ENCODE results near the gene CSK. TPM values are rescaled to one million over a fixed set of nuclear protein-coding genes. Genes with fewer than 3 reads are reported as not detected.

CSK gene
- total and polyA plus RNA-seq, 2 donors (not counting 1 experiment from before 2014, with no cell fraction given): 325 to 651 TPM

DNA sequence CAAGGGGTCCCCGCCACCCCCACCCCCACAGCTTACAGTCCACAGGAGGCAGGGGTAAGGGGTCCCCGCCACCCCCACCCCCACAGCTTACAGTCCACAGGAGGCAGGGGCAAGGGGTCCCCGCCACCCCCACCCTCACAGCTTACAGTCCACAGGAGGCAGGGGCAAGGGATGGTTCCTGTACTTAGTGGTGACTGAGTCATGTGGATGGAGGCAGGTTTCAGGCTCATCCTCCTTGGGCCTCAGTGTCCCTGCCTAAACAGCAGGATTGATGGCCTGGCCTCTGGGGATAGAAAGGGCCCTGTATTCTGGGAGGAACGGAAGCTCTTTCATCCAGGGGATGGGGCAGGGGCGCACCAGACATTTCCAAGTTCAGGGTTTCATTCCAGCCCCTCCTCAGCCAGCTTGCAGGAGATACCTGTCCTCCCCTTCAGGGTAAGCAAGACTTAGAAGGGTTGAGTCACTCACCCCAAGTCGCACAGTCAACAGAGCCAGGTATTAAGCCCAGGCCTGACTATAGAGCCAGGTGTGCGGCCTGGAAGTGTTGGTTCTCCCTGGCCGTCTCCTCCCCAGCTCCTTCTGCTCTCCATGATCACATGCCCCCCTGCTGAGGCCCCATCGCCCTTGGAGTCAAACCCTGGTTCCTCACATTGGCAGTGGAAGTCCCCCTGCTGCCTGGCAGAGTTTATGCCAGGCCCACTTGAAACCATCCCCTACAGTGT, 12.5 kb downstream of the CSK start:
- ATAC-seq (ENCODE audit: low read depth) (no peak), DNase-seq (no peak)
- WGBS (ENCODE audit: insufficient coverage): 77% methylated on average over 5 of the region's 9 CpGs
- Histone ChIP-seq H3K27me3 (replicated peaks in 1 of 4; ENCODE audit: control extremely low read depth in 1 of 4, control insufficient read depth in 3 of 4, insufficient read depth in 4 of 4, low read length in 3 of 4) (no peaks in the 10 kb centered on the region), H4K20me1 (ENCODE audit: control insufficient read depth, insufficient read depth, low read length, poor library complexity, severe bottlenecking) (peaks cover 77% of the 10 kb centered on the region), H3K9me3 (ENCODE audit: control extremely low read depth in 1 of 3, control insufficient read depth in 2 of 3, insufficient read depth in 1 of 3, low read length in 2 of 3) (no peaks in the 10 kb centered on the region), H3K4me2 (replicated peaks; ENCODE audit: low read depth, low read length, poor library complexity, severe bottlenecking) (peak overlapping the region; percentile 91), H3K9ac (ENCODE audit: low read length) (peak overlapping the region; percentile 20), H3K27ac (ENCODE audit: low read length in 2 of 2) (peak overlapping the region; percentile 39 to 93), H3K36me3 (replicated peaks in 1 of 2; ENCODE audit: control extremely low read depth in 1 of 2, control insufficient read depth in 1 of 2, extremely low read depth in 1 of 2, insufficient read depth in 2 of 2, low read length in 1 of 2) (peaks cover 0 to 74% of the 10 kb centered on the region in 2 experiments), H3K79me2 (ENCODE audit: control insufficient read depth, insufficient read depth, low read length) (peaks cover 100% of the 10 kb centered on the region), H3K4me3 (ENCODE audit: control extremely low read depth in 1 of 5, extremely low read depth in 1 of 5, insufficient read depth in 1 of 5, low read depth in 2 of 5, low read length in 4 of 5) (no peak overlapping the region), H2AFZ (ENCODE audit: insufficient read depth, low read depth, low read length, poor library complexity, severe bottlenecking) (no peak overlapping the region), H3K4me1 (ENCODE audit: control insufficient read depth in 2 of 2, insufficient read depth in 2 of 2, low read length in 2 of 2) (peaks cover 95 to 99% of the 10 kb centered on the region in 2 donors)
- Mint-ChIP-seq H3K27me3 (no peaks in the 10 kb centered on the region), H3K27ac (peak overlapping the region; percentile 74), H3K4me1 (peaks cover 91% of the 10 kb centered on the region), H3K4me3 (peak overlapping the region; percentile 71), H3K9me3 (ENCODE audit: insufficient read depth) (no peaks in the 10 kb centered on the region)
- intact Hi-C loops (cut with micrococcal nuclease): no loop called here
- CTCF ChIA-PET: interaction anchor here (1.0 to 37.1 kb wide), 12 partner anchors 0 to 391 kb away, joined by 3 to 2548 read pairs (median 4); partner anchors contain the start of genes CSK, FAM219B and LMAN1L
- TF ChIP-seq, protein P1, sequence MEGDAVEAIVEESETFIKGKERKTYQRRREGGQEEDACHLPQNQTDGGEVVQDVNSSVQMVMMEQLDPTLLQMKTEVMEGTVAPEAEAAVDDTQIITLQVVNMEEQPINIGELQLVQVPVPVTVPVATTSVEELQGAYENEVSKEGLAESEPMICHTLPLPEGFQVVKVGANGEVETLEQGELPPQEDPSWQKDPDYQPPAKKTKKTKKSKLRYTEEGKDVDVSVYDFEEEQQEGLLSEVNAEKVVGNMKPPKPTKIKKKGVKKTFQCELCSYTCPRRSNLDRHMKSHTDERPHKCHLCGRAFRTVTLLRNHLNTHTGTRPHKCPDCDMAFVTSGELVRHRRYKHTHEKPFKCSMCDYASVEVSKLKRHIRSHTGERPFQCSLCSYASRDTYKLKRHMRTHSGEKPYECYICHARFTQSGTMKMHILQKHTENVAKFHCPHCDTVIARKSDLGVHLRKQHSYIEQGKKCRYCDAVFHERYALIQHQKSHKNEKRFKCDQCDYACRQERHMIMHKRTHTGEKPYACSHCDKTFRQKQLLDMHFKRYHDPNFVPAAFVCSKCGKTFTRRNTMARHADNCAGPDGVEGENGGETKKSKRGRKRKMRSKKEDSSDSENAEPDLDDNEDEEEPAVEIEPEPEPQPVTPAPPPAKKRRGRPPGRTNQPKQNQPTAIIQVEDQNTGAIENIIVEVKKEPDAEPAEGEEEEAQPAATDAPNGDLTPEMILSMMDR (IDR thresholded peaks at IDR 0.05): no peak
- TF ChIP-seq EZH2 (IDR thresholded peaks at IDR 0.05; ENCODE audit: borderline replicate concordance, insufficient read depth, low read depth, low read length, poor library complexity, severe bottlenecking): no peak
- POLR2A ChIA-PET: interaction anchor here (0.6 to 15.8 kb wide), 4 partner anchors 10 to 421 kb away, joined by 3 to 572 read pairs (median 4); partner anchors contain the start of genes CSK and MPI

DNA sequence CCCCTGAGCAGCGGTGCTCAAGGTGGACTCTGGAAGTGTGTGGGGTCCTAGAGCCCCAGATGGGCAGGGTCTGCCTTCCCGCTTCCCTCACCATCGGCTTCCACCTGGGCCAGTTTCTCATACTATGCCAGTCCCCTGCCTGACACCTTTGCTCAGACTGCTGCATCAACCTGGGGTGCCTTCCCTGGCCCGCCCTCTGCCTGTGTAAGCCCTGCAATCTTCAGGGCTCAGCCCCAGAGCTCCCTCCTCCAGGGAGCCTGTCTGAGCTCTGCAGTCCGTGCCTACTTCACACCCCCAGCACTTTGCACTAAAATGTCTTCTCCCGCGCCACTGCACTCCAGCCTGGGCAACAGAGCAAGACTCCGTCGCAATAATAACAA, 13.1 kb downstream of the CSK start:
- POLR2A ChIA-PET: interaction anchor here (15.8 kb wide), 1 partner anchor 17 kb away, joined by 572 read pairs; the partner anchor contains the start of gene CSK
- Histone ChIP-seq H3K27me3 (replicated peaks in 1 of 4; ENCODE audit: control extremely low read depth in 1 of 4, control insufficient read depth in 3 of 4, insufficient read depth in 4 of 4, low read length in 3 of 4) (no peaks in the 10 kb centered on the region), H2AFZ (ENCODE audit: insufficient read depth, low read depth, low read length, poor library complexity, severe bottlenecking) (no peak overlapping the region), H3K9ac (ENCODE audit: low read length) (no peak overlapping the region), H3K4me3 (ENCODE audit: control extremely low read depth in 1 of 5, extremely low read depth in 1 of 5, insufficient read depth in 1 of 5, low read depth in 2 of 5, low read length in 4 of 5) (no peak overlapping the region), H3K4me1 (ENCODE audit: control insufficient read depth in 2 of 2, insufficient read depth in 2 of 2, low read length in 2 of 2) (peaks cover 96 to 99% of the 10 kb centered on the region in 2 donors), H3K36me3 (replicated peaks in 1 of 2; ENCODE audit: control extremely low read depth in 1 of 2, control insufficient read depth in 1 of 2, extremely low read depth in 1 of 2, insufficient read depth in 2 of 2, low read length in 1 of 2) (peaks cover 0 to 74% of the 10 kb centered on the region in 2 experiments), H3K9me3 (ENCODE audit: control extremely low read depth in 1 of 3, control insufficient read depth in 2 of 3, insufficient read depth in 1 of 3, low read length in 2 of 3) (no peaks in the 10 kb centered on the region), H3K4me2 (replicated peaks; ENCODE audit: low read depth, low read length, poor library complexity, severe bottlenecking) (peak overlapping the region; percentile 91), H3K79me2 (ENCODE audit: control insufficient read depth, insufficient read depth, low read length) (peaks cover 98% of the 10 kb centered on the region), H3K27ac (ENCODE audit: low read length in 2 of 2) (peak overlapping the region; percentile 39 to 93), H4K20me1 (ENCODE audit: control insufficient read depth, insufficient read depth, low read length, poor library complexity, severe bottlenecking) (peaks cover 83% of the 10 kb centered on the region)
- ATAC-seq (ENCODE audit: low read depth) (no peak), DNase-seq (no peak)
- Mint-ChIP-seq H3K27ac (peak overlapping the region; percentile 74), H3K4me1 (peaks cover 91% of the 10 kb centered on the region), H3K4me3 (peak overlapping the region; percentile 71), H3K27me3 (no peaks in the 10 kb centered on the region), H3K9me3 (ENCODE audit: insufficient read depth) (no peaks in the 10 kb centered on the region)
- 77% methylated on average over 5 of the region's 9 CpGs for WGBS (ENCODE audit: insufficient coverage)
- TF ChIP-seq, protein P1 (IDR thresholded peaks at IDR 0.05): no peak
- TF ChIP-seq EZH2 (IDR thresholded peaks at IDR 0.05; ENCODE audit: borderline replicate concordance, insufficient read depth, low read depth, low read length, poor library complexity, severe bottlenecking): no peak
- intact Hi-C loops (cut with micrococcal nuclease): no loop called here
- CTCF ChIA-PET: interaction anchor here (1.7 to 37.1 kb wide), 5 partner anchors 0 to 162 kb away, joined by 4 to 2548 read pairs (median 117); partner anchors contain the start of genes CSK and LMAN1L

All from B cell (primary cell).